ENCODE measurements around the gene C7orf33. TPM values are rescaled to one million over a fixed set of nuclear protein-coding genes. Genes with fewer than 3 reads are reported as not detected.

The C7orf33 gene
- total RNA-seq, 5 donors from 2014 or later (not counting 1 experiment from before 2014, with no cell fraction given), result not detected

GRCh38 chr7:148615085-148615730 lies 24.6 kb downstream of the C7orf33 start:
- Mint-ChIP-seq H3K9me3 (peaks cover 0 to 4% (median 0%) of the 10 kb centered on the region in 3 donors), H3K27ac (no peak overlapping the region), H3K36me3 (peaks cover 7% of the 10 kb centered on the region), H3K4me3 (no peak overlapping the region), H3K27me3 (peaks cover 13 to 36% of the 10 kb centered on the region in 2 donors), H3K4me1 (no peaks in the 10 kb centered on the region)
- Histone ChIP-seq H3K4me1 (ENCODE audit: control insufficient read depth in 1 of 2, extremely low read depth in 1 of 2, insufficient read depth in 2 of 2, low read length in 2 of 2) (no peaks in the 10 kb centered on the region), H3K27ac (ENCODE audit: low read length) (no peak overlapping the region), H3K9me3 (no peaks in the 10 kb centered on the region), H3K27me3 (replicated peaks in 1 of 2; ENCODE audit: control insufficient read depth in 2 of 2, extremely low read depth in 1 of 2, insufficient read depth in 2 of 2, low read length in 1 of 2) (peaks cover 0 to 28% of the 10 kb centered on the region in 2 experiments), H3K4me3 (ENCODE audit: control insufficient read depth in 1 of 2, extremely low read depth in 1 of 2, low read length in 1 of 2) (no peak overlapping the region), H3K36me3 (ENCODE audit: control insufficient read depth in 2 of 2, extremely low read depth in 1 of 2, insufficient read depth in 1 of 2, low read length in 1 of 2) (no peaks in the 10 kb centered on the region)
- ChIA-PET CTCF (no interaction called here), POLR2A (no interaction called here)
- 70% methylated on average over 4 of the region's 6 CpGs for WGBS (ENCODE audit: insufficient coverage)
- no peak for DNase-seq
- no peak for ATAC-seq (replicated peaks in 1 of 4)

- ATAC-seq (replicated peaks in 1 of 4) (no peak), DNase-seq (no peak)
- peaks cover 0 to 30% of the 10 kb centered on the region in 2 experiments for H3K27me3 ChIP-seq (replicated peaks in 1 of 2; ENCODE audit: control insufficient read depth in 2 of 2, extremely low read depth in 1 of 2, insufficient read depth in 2 of 2, low read length in 1 of 2)
- Mint-ChIP-seq H3K4me1 (peaks cover 21 to 24% (median 24%) of the 10 kb centered on the region in 3 donors), H3K27me3 (peaks cover 19 to 37% of the 10 kb centered on the region in 2 donors), H3K4me3 (no peak overlapping the region), H3K36me3 (peaks cover 7% of the 10 kb centered on the region), H3K27ac (no peak overlapping the region), H3K9me3 (peaks cover 0 to 4% (median 0%) of the 10 kb centered on the region in 3 donors)
- no peak overlapping the region for H3K4me3 ChIP-seq (ENCODE audit: control insufficient read depth in 1 of 2, extremely low read depth in 1 of 2, low read length in 1 of 2)
- POLR2A ChIA-PET, result interaction anchor here in 1 of 2 donors (0.7 kb wide), 1 partner anchor 1509 kb away, joined by 6 read pairs; no protein-coding TSS in a partner anchor
- CTCF ChIA-PET, result interaction anchor here in 1 of 2 donors (0.6 kb wide), 1 partner anchor 313 kb away, joined by 3 read pairs; no protein-coding TSS in a partner anchor
- H3K36me3 ChIP-seq (ENCODE audit: control insufficient read depth in 2 of 2, extremely low read depth in 1 of 2, insufficient read depth in 1 of 2, low read length in 1 of 2), result no peaks in the 10 kb centered on the region
- no peaks in the 10 kb centered on the region for H3K9me3 ChIP-seq
- peaks cover 5 to 10% of the 10 kb centered on the region in 2 experiments for H3K4me1 ChIP-seq (ENCODE audit: control insufficient read depth in 1 of 2, extremely low read depth in 1 of 2, insufficient read depth in 2 of 2, low read length in 2 of 2)
- H3K27ac ChIP-seq (ENCODE audit: low read length), result no peak overlapping the region
- WGBS (ENCODE audit: insufficient coverage), result 37% methylated on average over 3 of the region's 6 CpGs
Observed at GRCh38 chr7:148620749-148621359, 30.3 kb downstream of the C7orf33 start.

DNA sequence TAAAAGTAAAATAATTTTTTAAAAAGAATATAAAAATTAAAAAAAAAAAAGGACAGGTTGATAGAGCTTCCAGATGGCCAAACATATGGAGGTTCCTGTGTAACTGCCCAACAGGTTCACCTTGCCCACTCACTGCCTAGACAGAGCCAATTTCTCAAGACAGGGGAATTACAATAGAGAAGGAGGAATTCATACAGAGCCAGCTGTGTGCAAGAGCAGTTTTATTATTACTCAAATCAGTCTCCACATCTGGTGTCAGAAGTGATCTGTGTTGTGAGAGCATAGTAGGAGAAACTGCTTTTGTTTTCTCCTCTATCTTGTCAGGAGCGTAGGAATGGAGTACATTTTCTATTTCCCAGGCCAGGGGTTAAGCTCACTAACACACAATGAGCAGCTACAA lies 31.0 kb downstream of the C7orf33 start:
- Histone ChIP-seq H3K9me3 (no peaks in the 10 kb centered on the region), H3K27me3 (replicated peaks in 1 of 2; ENCODE audit: control insufficient read depth in 2 of 2, extremely low read depth in 1 of 2, insufficient read depth in 2 of 2, low read length in 1 of 2) (peaks cover 0 to 25% of the 10 kb centered on the region in 2 experiments), H3K4me3 (ENCODE audit: control insufficient read depth in 1 of 2, extremely low read depth in 1 of 2, low read length in 1 of 2) (no peak overlapping the region), H3K36me3 (ENCODE audit: control insufficient read depth in 2 of 2, extremely low read depth in 1 of 2, insufficient read depth in 1 of 2, low read length in 1 of 2) (no peaks in the 10 kb centered on the region), H3K27ac (ENCODE audit: low read length) (no peak overlapping the region), H3K4me1 (ENCODE audit: control insufficient read depth in 1 of 2, extremely low read depth in 1 of 2, insufficient read depth in 2 of 2, low read length in 2 of 2) (peaks cover 5 to 10% of the 10 kb centered on the region in 2 experiments)
- no peak overlapping the region for H3K27ac Mint-ChIP-seq
- H3K4me3 Mint-ChIP-seq, result no peak overlapping the region
- ChIA-PET CTCF (interaction anchor here (0.7 kb wide), 3 partner anchors 12 to 222 kb away, joined by 4 to 7 read pairs (median 7); no protein-coding TSS in a partner anchor), POLR2A (no interaction called here)
- WGBS (ENCODE audit: insufficient coverage), result no CpG with 5 or more reads among the region's 1 CpG
- H3K36me3 Mint-ChIP-seq, result peaks cover 7% of the 10 kb centered on the region
- H3K9me3 Mint-ChIP-seq, result peaks cover 0 to 4% (median 0%) of the 10 kb centered on the region in 3 donors
- H3K4me1 Mint-ChIP-seq, result peaks cover 24 to 25% (median 25%) of the 10 kb centered on the region in 3 donors
- ATAC-seq (replicated peaks in 1 of 4) (no peak), DNase-seq (no peak)
- H3K27me3 Mint-ChIP-seq, result peaks cover 19 to 30% of the 10 kb centered on the region in 2 donors

DNA sequence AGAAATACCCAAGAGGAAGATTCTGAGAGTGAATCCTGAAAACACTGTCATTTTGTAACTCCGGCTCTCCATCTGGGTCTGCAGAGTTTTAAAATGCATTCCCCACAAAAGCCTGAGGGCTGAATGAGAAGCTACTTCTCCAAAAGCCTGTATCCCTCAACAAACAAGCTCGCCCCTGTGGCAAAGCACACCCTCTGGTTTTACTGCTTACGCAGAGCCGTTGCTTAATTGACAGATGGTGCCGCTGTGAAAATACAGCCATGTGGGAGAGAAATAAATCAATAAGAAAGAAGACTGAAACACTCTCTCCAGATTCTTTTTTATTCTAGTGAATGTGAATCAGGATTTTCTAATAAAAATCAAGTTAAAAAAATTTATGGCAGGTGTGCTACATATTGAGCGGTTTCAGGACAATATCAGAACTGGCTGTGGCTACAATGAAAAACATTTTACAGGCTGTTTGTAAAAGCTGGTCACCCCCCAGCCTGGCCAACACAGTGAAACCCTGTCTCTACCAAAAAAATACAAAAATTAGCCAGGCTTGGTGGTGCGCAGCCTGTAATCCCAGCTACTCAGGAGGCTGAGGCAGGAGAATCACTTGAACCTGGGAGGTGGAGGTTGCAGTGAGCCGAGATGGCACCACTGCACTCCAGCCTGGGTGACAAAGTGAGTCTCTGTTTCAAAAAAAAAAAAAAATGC lies 32.5 kb downstream of the C7orf33 start:
- CTCF ChIA-PET, result no interaction called here

DNA sequence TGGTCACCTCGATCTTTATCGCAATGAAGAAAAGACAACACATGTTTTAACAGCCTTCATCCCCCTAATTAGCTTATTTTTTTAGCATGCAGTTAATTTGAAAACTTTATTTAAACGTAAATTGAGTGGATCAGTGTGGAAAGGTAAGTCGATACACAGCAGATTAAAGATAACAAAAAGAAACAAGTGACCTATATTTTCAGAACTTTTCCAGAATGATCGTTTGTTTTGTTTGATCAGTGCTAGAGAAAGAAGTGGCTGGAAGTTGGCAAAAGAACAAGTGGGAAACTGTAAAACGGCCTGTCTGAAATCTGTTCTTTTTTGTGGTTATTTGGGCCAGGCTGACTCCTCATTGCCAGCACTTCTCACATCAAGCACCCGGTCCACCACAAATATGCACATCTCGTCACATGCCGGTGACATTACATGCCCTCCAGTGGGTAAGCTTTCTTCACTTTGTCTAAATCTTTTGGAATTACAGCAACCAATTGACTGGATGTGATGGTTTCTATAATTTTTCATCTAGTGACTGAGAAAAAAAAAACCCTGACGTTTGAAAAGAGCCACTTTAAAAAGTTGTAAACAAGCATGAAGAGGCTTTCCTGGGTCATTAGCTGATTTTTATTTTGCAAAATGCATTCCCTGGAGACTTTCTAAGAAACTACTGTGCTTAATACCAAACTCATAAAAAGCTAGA lies 33.2 kb downstream of the C7orf33 start:
- no peak for ATAC-seq (replicated peaks in 1 of 4)
- CTCF ChIA-PET, result interaction anchor here (0.5 to 1.1 kb wide), 3 partner anchors 29 to 318 kb away, joined by 3 to 5 read pairs (median 3); no protein-coding TSS in a partner anchor

More for the DNA sequence above, 32.5 kb downstream of the C7orf33 start:
- DNase-seq (no peak), ATAC-seq (replicated peaks in 1 of 4) (no peak)
- H3K36me3 ChIP-seq (ENCODE audit: control insufficient read depth in 2 of 2, extremely low read depth in 1 of 2, insufficient read depth in 1 of 2, low read length in 1 of 2), result no peaks in the 10 kb centered on the region
- no peak overlapping the region for H3K27ac Mint-ChIP-seq
- no peak overlapping the region for H3K4me3 Mint-ChIP-seq
- POLR2A ChIA-PET, result interaction anchor here in 1 of 2 donors (0.6 kb wide), 1 partner anchor 218 kb away, joined by 4 read pairs; no protein-coding TSS in a partner anchor
- H3K4me3 ChIP-seq (ENCODE audit: control insufficient read depth in 1 of 2, extremely low read depth in 1 of 2, low read length in 1 of 2), result no peak overlapping the region
- peaks cover 0 to 2% (median 0%) of the 10 kb centered on the region in 3 donors for H3K9me3 Mint-ChIP-seq
- no peaks in the 10 kb centered on the region for H3K9me3 ChIP-seq
- peaks cover 36 to 40% (median 38%) of the 10 kb centered on the region in 3 donors for H3K4me1 Mint-ChIP-seq
- peaks cover 14 to 26% of the 10 kb centered on the region in 2 donors for H3K27me3 Mint-ChIP-seq
- no CpG with 5 or more reads among the region's 8 CpGs for WGBS (ENCODE audit: insufficient coverage)
- H3K27ac ChIP-seq (ENCODE audit: low read length), result no peak overlapping the region
- H3K4me1 ChIP-seq (ENCODE audit: control insufficient read depth in 1 of 2, extremely low read depth in 1 of 2, insufficient read depth in 2 of 2, low read length in 2 of 2), result peaks cover 15 to 19% of the 10 kb centered on the region in 2 experiments
- peaks cover 6% of the 10 kb centered on the region for H3K36me3 Mint-ChIP-seq
- H3K27me3 ChIP-seq (replicated peaks in 1 of 2; ENCODE audit: control insufficient read depth in 2 of 2, extremely low read depth in 1 of 2, insufficient read depth in 2 of 2, low read length in 1 of 2), result peaks cover 0 to 24% of the 10 kb centered on the region in 2 experiments

More for the DNA sequence above, 33.2 kb downstream of the C7orf33 start:
- Mint-ChIP-seq H3K27ac (no peak overlapping the region), H3K27me3 (peaks cover 7 to 20% of the 10 kb centered on the region in 2 donors), H3K4me3 (no peak overlapping the region), H3K36me3 (no peaks in the 10 kb centered on the region), H3K9me3 (no peaks in the 10 kb centered on the region), H3K4me1 (peaks cover 43 to 47% (median 45%) of the 10 kb centered on the region in 3 donors)
- Histone ChIP-seq H3K27ac (ENCODE audit: low read length) (no peak overlapping the region), H3K4me1 (ENCODE audit: control insufficient read depth in 1 of 2, extremely low read depth in 1 of 2, insufficient read depth in 2 of 2, low read length in 2 of 2) (peaks cover 22 to 23% of the 10 kb centered on the region in 2 experiments), H3K27me3 (replicated peaks in 1 of 2; ENCODE audit: control insufficient read depth in 2 of 2, extremely low read depth in 1 of 2, insufficient read depth in 2 of 2, low read length in 1 of 2) (peaks cover 0 to 21% of the 10 kb centered on the region in 2 experiments), H3K4me3 (ENCODE audit: control insufficient read depth in 1 of 2, extremely low read depth in 1 of 2, low read length in 1 of 2) (no peak overlapping the region), H3K36me3 (ENCODE audit: control insufficient read depth in 2 of 2, extremely low read depth in 1 of 2, insufficient read depth in 1 of 2, low read length in 1 of 2) (no peaks in the 10 kb centered on the region), H3K9me3 (no peaks in the 10 kb centered on the region)
- POLR2A ChIA-PET, result interaction anchor here in 1 of 2 donors (0.6 to 0.7 kb wide), 2 partner anchors 187 to 218 kb away, joined by 4 to 5 read pairs; no protein-coding TSS in a partner anchor
- WGBS (ENCODE audit: insufficient coverage), result no CpG with 5 or more reads among the region's 10 CpGs
- DNase-seq, result no peak

Data from T-cell (primary cell).